Left lung (tissue), 10 donors: Measurements from ENCODE around the gene DPYSL3. TPM values are rescaled to one million over a fixed set of nuclear protein-coding genes. Genes with fewer than 3 reads are reported as not detected.
A peak's percentile ranks its signal among the peaks of the same experiment; 100 is the strongest.
"Not testable (repeated sequence)": the region's sequence is repeated elsewhere in the genome, so short reads cannot be mapped to it uniquely, and the experiment has no call there.

Experiments
- ATAC-seq: fragments of 200-7000 bp; cut with Tn5 transposase; one replicate; pipeline ENCODE4 v1.9.1; 2020; ENCODE audit warnings: moderate library complexity
- DNase-seq, 4 donors: peaks; one replicate each; pipeline ENCODE4 v3.0.0-alpha.2; 2013 to 2020
- H3K27ac ChIP-seq, 2 donors: fragments of 200-600 bp; sonication (generic) in 1 of 2; one replicate each; pipeline versions ENCODE4 v1.5.0 to v1.8.0; 2020 to 2021
- H3K27me3 ChIP-seq, 2 donors: fragments of 200-600 bp; sonication (generic) in 1 of 2; one replicate each; pipeline versions ENCODE4 v1.5.0 to v1.8.0; 2020 to 2021
- H3K36me3 ChIP-seq, 2 donors: fragments of 200-600 bp; sonication (generic) in 1 of 2; one replicate each; pipeline versions ENCODE4 v1.5.0 to v1.8.0; 2020 to 2021
- H3K4me1 ChIP-seq, 2 donors: fragments of 200-600 bp; one replicate each; pipeline ENCODE4 v1.8.0; 2021
- H3K4me3 ChIP-seq, 2 donors: fragments of 200-600 bp; sonication (generic) in 1 of 2; one replicate each; pipeline versions ENCODE4 v1.5.0 to v1.8.0; 2020 to 2021; ENCODE audit warnings: mild to moderate bottlenecking in 1 of 2
- H3K9me3 ChIP-seq, 2 donors: fragments of 200-600 bp; sonication (generic) in 1 of 2; one replicate each; pipeline versions ENCODE4 v1.5.0 to v1.8.0; 2020 to 2021
- CTCF ChIP-seq, 2 donors: fragments of 200-600 bp; sonication (generic) in 1 of 2; IDR thresholded peaks; one replicate each; pipeline versions ENCODE4 v1.5.0 to v1.8.0; 2021; ENCODE audit warnings: antibody characterized with exemption in 2 of 2
- intact Hi-C, 2 donors: fragments of 100-400 bp; cut with DNase I; formaldehyde crosslinking; loops; one replicate each; pipeline versions ENCODE4 v1.11.2 to v1.14.2; 2022
- polyA plus RNA-seq, 6 donors: library from polyadenylated mRNA; unstranded; fragments of 120-200 nt; gene quantifications; one replicate each; pipeline ENCODE4 v1.2.1, GENCODE V29; 2013; ENCODE audit not compliant: insufficient read length in 6 of 6
- total RNA-seq, 2 donors: library from RNA; stranded (reverse); fragmentation: NEBNext Ultra II Directional; extraction: Animal tissue kit (Norgen Biotek cat#: 25700); gene quantifications; one replicate each; pipeline ENCODE4 v1.2.1, GENCODE V29; 2021
- donor health status: DM: no; HTN: yes; CAD: no.
- donor health status: DM: no; HTN: no; CAD: no.

The DPYSL3 gene
- total and polyA plus RNA-seq, 8 donors, result 64.3 to 94.3 (median 79.0) TPM

- Histone ChIP-seq H3K9me3 (no peaks in the 10 kb centered on the region), H3K36me3 (no peaks in the 10 kb centered on the region), H3K27me3 (no peaks in the 10 kb centered on the region), H3K27ac (peak overlapping the region; percentile 63 to 81), H3K4me1 (peaks cover 6 to 11% of the 10 kb centered on the region in 2 donors), H3K4me3 (no peak overlapping the region)
- intact Hi-C loops, result loop anchor here in 1 of 2 donors (10.0 kb wide), 1 partner anchor 100 kb away; no protein-coding TSS in a partner anchor
- ATAC-seq (no peak), DNase-seq (no peak)
- no peak for TF ChIP-seq CTCF (IDR thresholded peaks at IDR 0.05)
These were observed 45.3 kb upstream of the DPYSL3 start for GRCh38 chr5:147555176-147555575.

- DNase-seq (peak in 2 of 4 donors; percentile 80 to 81), ATAC-seq (peak; percentile 85)
- H3K36me3 ChIP-seq, result no peaks in the 10 kb centered on the region
- intact Hi-C loops, result loop anchor here in 1 of 2 donors (10.0 kb wide), 1 partner anchor 100 kb away; no protein-coding TSS in a partner anchor
- H3K9me3 ChIP-seq, result no peaks in the 10 kb centered on the region
- peak overlapping the region; percentile 63 to 81 for H3K27ac ChIP-seq
- no peak overlapping the region for H3K4me3 ChIP-seq
- no peak for TF ChIP-seq CTCF (IDR thresholded peaks at IDR 0.05)
- H3K27me3 ChIP-seq, result no peaks in the 10 kb centered on the region
- H3K4me1 ChIP-seq, result peaks cover 6 to 11% of the 10 kb centered on the region in 2 donors
These were observed 44.5 kb upstream of the DPYSL3 start for GRCh38 chr5:147554261-147554817.

- intact Hi-C loops, result loop anchor here in 1 of 2 donors (10.0 kb wide), 1 partner anchor 99 kb away; no protein-coding TSS in a partner anchor
- H3K9me3 ChIP-seq, H3K4me3 ChIP-seq, DNase-seq, H3K27me3 ChIP-seq, H3K36me3 ChIP-seq: not testable (repeated sequence)
- peaks cover 6 to 11% of the 10 kb centered on the region in 2 donors for H3K4me1 ChIP-seq
- peak; percentile 50 for ATAC-seq
- H3K27ac ChIP-seq, result peak overlapping the region; percentile 63 to 81
These were observed 43.9 kb upstream of the DPYSL3 start for GRCh38 chr5:147553817-147554216.

GRCh38 chr5:147552897-147553296 lies 43.0 kb upstream of the DPYSL3 start:
- no peak overlapping the region for H3K4me3 ChIP-seq
- ATAC-seq (no peak), DNase-seq (no peak)
- no peaks in the 10 kb centered on the region for H3K36me3 ChIP-seq
- no peak overlapping the region for H3K27ac ChIP-seq
- TF ChIP-seq CTCF (IDR thresholded peaks at IDR 0.05), result no peak
- H3K9me3 ChIP-seq, result no peaks in the 10 kb centered on the region
- peaks cover 6 to 11% of the 10 kb centered on the region in 2 donors for H3K4me1 ChIP-seq
- intact Hi-C loops, result loop anchor here in 1 of 2 donors (10.0 kb wide), 1 partner anchor 98 kb away; no protein-coding TSS in a partner anchor
- no peaks in the 10 kb centered on the region for H3K27me3 ChIP-seq

- ATAC-seq (no peak), DNase-seq (peak in 1 of 4 donors; percentile 13)
- intact Hi-C loops, result loop anchor here in 1 of 2 donors (10.0 kb wide), 1 partner anchor 97 kb away; no protein-coding TSS in a partner anchor
- Histone ChIP-seq H3K36me3 (no peaks in the 10 kb centered on the region), H3K4me1 (peaks cover 6 to 11% of the 10 kb centered on the region in 2 donors), H3K27me3 (no peaks in the 10 kb centered on the region), H3K27ac (peak overlapping the region in 1 of 2 donors; percentile 37), H3K4me3 (no peak overlapping the region), H3K9me3 (no peaks in the 10 kb centered on the region)
- no peak for TF ChIP-seq CTCF (IDR thresholded peaks at IDR 0.05)
These were observed 41.8 kb upstream of the DPYSL3 start for GRCh38 chr5:147551677-147552076.
